Stimulated activated memory B cell treated with anti-CD40 and anti-IgM and Interleukin-4, amounts not matched to agents 10 μg/mL and 1 μg/mL and 100 μg/mL, for 72 hours (primary cell): Measurements from ENCODE around the gene ZNF670.

Experiments
- ATAC-seq: fragments of 150-1000 bp; cut with Tn5 transposase; 2 replicates; pipeline ENCODE4 v1.10.0; 2021
- H3K27ac Mint-ChIP-seq: one replicate; pipeline ENCODE4 v1.8.0; 2022; ENCODE audit warnings: mild to moderate bottlenecking, mixed read lengths
- H3K27me3 Mint-ChIP-seq: one replicate; pipeline ENCODE4 v1.8.0; 2022; ENCODE audit warnings: mixed read lengths
- H3K36me3 Mint-ChIP-seq: one replicate; pipeline ENCODE4 v1.8.0; 2022; ENCODE audit warnings: mixed read lengths
- H3K4me1 Mint-ChIP-seq: one replicate; pipeline ENCODE4 v1.8.0; 2022; ENCODE audit warnings: mixed read lengths
- H3K4me3 Mint-ChIP-seq: one replicate; pipeline ENCODE4 v1.8.0; 2022; ENCODE audit warnings: mild to moderate bottlenecking, moderate library complexity, mixed read lengths
- H3K9me3 Mint-ChIP-seq: one replicate; pipeline ENCODE4 v1.8.0; 2022; ENCODE audit warnings: mixed read lengths

The ZNF670 gene

GRCh38 chr1:247088967-247089366 lies 10.4 kb upstream of the ZNF670 start:
- H3K9me3 Mint-ChIP-seq: peaks cover 4% of the 10 kb centered on the region
- H3K4me1 Mint-ChIP-seq: no peaks in the 10 kb centered on the region
- peaks cover 12% of the 10 kb centered on the region for H3K27me3 Mint-ChIP-seq
- no peaks in the 10 kb centered on the region for H3K36me3 Mint-ChIP-seq
- H3K27ac Mint-ChIP-seq: no peak overlapping the region
- no peak for ATAC-seq
- H3K4me3 Mint-ChIP-seq: no peak overlapping the region

GRCh38 chr1:247087256-247087655 lies 8.6 kb upstream of the ZNF670 start:
- H3K4me3 Mint-ChIP-seq: no peak overlapping the region
- ATAC-seq: no peak
- H3K27ac Mint-ChIP-seq: no peak overlapping the region

GRCh38 chr1:247085310-247085709 lies 6.7 kb upstream of the ZNF670 start:
- H3K27me3 Mint-ChIP-seq: peaks cover 12% of the 10 kb centered on the region
- no peak for ATAC-seq
- H3K4me1 Mint-ChIP-seq: no peaks in the 10 kb centered on the region
- no peaks in the 10 kb centered on the region for H3K36me3 Mint-ChIP-seq
- peaks cover 4% of the 10 kb centered on the region for H3K9me3 Mint-ChIP-seq
- no peak overlapping the region for H3K27ac Mint-ChIP-seq
- H3K4me3 Mint-ChIP-seq: no peak overlapping the region

More at GRCh38 chr1:247087256-247087655, 8.6 kb upstream of the ZNF670 start:
- H3K9me3 Mint-ChIP-seq: peaks cover 4% of the 10 kb centered on the region
- H3K36me3 Mint-ChIP-seq: no peaks in the 10 kb centered on the region
- no peaks in the 10 kb centered on the region for H3K4me1 Mint-ChIP-seq
- H3K27me3 Mint-ChIP-seq: peaks cover 12% of the 10 kb centered on the region

- ATAC-seq: no peak
- Mint-ChIP-seq H3K9me3 (peaks cover 4% of the 10 kb centered on the region), H3K27ac (no peak overlapping the region), H3K36me3 (no peaks in the 10 kb centered on the region), H3K4me1 (no peaks in the 10 kb centered on the region), H3K4me3 (no peak overlapping the region), H3K27me3 (peaks cover 12% of the 10 kb centered on the region)
These were observed 6.2 kb upstream of the ZNF670 start for GRCh38 chr1:247084771-247085170.

- Mint-ChIP-seq H3K4me1 (peaks cover 27% of the 10 kb centered on the region), H3K4me3 (peak overlapping the region; percentile 96), H3K27ac (peak overlapping the region; percentile 95), H3K27me3 (no peaks in the 10 kb centered on the region), H3K9me3 (peaks cover 3% of the 10 kb centered on the region), H3K36me3 (peaks cover 10% of the 10 kb centered on the region)
- no peak for ATAC-seq
These were observed 697 bp upstream of the ZNF670 start for GRCh38 chr1:247079141-247079874.

GRCh38 chr1:247077876-247078257 lies 744 bp downstream of the ZNF670 start:
- peaks cover 6% of the 10 kb centered on the region for H3K9me3 Mint-ChIP-seq
- peak overlapping the region; percentile 95 for H3K27ac Mint-ChIP-seq
- peak; percentile 29 for ATAC-seq

DNA sequence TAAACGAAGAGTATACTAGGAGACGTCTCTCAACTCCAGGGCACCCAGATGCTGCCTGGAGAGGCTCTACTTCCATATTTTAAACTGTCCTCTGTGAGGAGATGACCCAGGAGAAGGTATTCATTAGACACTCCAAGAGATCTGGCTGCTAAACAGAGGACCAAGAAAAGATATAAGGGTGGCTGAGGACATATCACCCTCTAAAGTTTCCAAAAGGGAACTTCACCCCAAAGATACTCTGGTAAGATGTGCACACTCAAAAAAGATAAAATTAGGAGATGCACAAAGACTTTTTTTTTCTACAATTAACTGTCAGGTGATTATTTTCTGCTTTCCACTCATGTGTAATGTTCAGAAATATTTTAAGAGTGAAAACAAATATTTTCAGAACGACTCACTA lies 1.4 kb downstream of the ZNF670 start:
- Mint-ChIP-seq H3K27me3 (no peaks in the 10 kb centered on the region), H3K4me1 (peaks cover 37% of the 10 kb centered on the region), H3K27ac (peak overlapping the region; percentile 95), H3K36me3 (peaks cover 20% of the 10 kb centered on the region), H3K4me3 (peak overlapping the region; percentile 96), H3K9me3 (peaks cover 6% of the 10 kb centered on the region)
- no peak for ATAC-seq

More at GRCh38 chr1:247077876-247078257, 744 bp downstream of the ZNF670 start:
- peak overlapping the region; percentile 96 for H3K4me3 Mint-ChIP-seq
- peaks cover 37% of the 10 kb centered on the region for H3K4me1 Mint-ChIP-seq
- peaks cover 20% of the 10 kb centered on the region for H3K36me3 Mint-ChIP-seq
- H3K27me3 Mint-ChIP-seq: no peaks in the 10 kb centered on the region

- H3K4me3 Mint-ChIP-seq: no peak overlapping the region
- H3K4me1 Mint-ChIP-seq: peaks cover 14% of the 10 kb centered on the region
- peaks cover 50% of the 10 kb centered on the region for H3K36me3 Mint-ChIP-seq
- H3K27ac Mint-ChIP-seq: no peak overlapping the region
- H3K9me3 Mint-ChIP-seq: peaks cover 24% of the 10 kb centered on the region
- ATAC-seq: no peak
- H3K27me3 Mint-ChIP-seq: no peaks in the 10 kb centered on the region
These were observed 8.0 kb downstream of the ZNF670 start for GRCh38 chr1:247070645-247071044.

GRCh38 chr1:247064304-247064703 lies 14.3 kb downstream of the ZNF670 start:
- Mint-ChIP-seq H3K27me3 (no peaks in the 10 kb centered on the region), H3K4me1 (peaks cover 9% of the 10 kb centered on the region), H3K9me3 (peaks cover 19% of the 10 kb centered on the region), H3K27ac (no peak overlapping the region), H3K4me3 (no peak overlapping the region), H3K36me3 (peaks cover 63% of the 10 kb centered on the region)
- ATAC-seq: no peak

GRCh38 chr1:247060771-247061170 lies 17.8 kb downstream of the ZNF670 start:
- no peak for ATAC-seq
- Mint-ChIP-seq H3K36me3 (peaks cover 76% of the 10 kb centered on the region), H3K9me3 (peaks cover 32% of the 10 kb centered on the region), H3K4me1 (peaks cover 21% of the 10 kb centered on the region), H3K27me3 (no peaks in the 10 kb centered on the region), H3K27ac (no peak overlapping the region), H3K4me3 (no peak overlapping the region)

- H3K27me3 Mint-ChIP-seq: no peaks in the 10 kb centered on the region
- peaks cover 19% of the 10 kb centered on the region for H3K4me1 Mint-ChIP-seq
- H3K4me3 Mint-ChIP-seq: no peak overlapping the region
- H3K36me3 Mint-ChIP-seq: peaks cover 75% of the 10 kb centered on the region
- ATAC-seq: no peak
- no peak overlapping the region for H3K27ac Mint-ChIP-seq
- peaks cover 42% of the 10 kb centered on the region for H3K9me3 Mint-ChIP-seq
These were observed 22.5 kb downstream of the ZNF670 start for GRCh38 chr1:247056071-247056470.

DNA sequence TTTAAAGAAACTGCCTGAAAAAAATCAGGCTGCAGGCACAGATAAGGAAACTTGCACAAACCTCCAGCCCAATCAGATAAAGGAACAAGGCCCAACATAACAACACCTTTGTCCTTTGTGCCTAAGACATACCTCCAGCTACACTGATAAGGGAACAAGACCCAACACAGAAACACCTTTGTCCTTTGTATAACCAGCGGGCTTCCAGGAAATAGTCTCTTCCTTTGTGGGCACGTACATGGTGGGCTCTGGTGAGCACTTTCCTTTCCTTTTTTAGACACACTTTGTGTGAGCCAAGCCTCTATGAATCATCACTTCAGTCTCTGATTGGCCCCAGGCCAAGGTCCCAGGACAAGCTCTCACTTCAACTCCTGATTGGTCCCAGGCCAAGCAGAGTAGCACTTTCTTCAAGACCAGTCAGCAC lies 23.6 kb downstream of the ZNF670 start:
- Mint-ChIP-seq H3K4me1 (peaks cover 19% of the 10 kb centered on the region), H3K36me3 (peaks cover 71% of the 10 kb centered on the region), H3K4me3 (no peak overlapping the region), H3K27ac (no peak overlapping the region), H3K9me3 (peaks cover 42% of the 10 kb centered on the region), H3K27me3 (no peaks in the 10 kb centered on the region)
- no peak for ATAC-seq

DNA sequence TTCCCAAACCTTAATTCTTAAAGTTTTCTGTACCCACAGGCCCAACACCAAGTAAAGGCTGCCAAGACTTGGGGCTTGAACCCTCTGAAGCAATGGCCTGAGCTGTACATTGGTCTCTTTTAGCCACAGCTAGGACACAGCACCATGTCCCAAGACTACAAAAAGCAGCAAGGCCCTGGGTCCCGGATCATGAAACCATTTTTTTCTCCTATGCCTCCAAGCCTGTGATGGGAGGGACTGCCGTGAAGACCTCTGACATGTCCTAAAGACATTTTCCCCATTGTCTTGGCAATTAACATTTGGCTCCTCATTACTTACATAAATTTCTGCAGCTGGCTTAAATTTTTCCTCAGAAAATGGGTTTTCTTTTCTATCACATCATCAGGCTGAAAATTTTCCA lies 30.9 kb downstream of the ZNF670 start:
- Mint-ChIP-seq H3K27me3 (no peaks in the 10 kb centered on the region), H3K9me3 (peaks cover 37% of the 10 kb centered on the region), H3K4me3 (no peak overlapping the region), H3K4me1 (no peaks in the 10 kb centered on the region), H3K36me3 (peaks cover 70% of the 10 kb centered on the region), H3K27ac (no peak overlapping the region)
- no peak for ATAC-seq

DNA sequence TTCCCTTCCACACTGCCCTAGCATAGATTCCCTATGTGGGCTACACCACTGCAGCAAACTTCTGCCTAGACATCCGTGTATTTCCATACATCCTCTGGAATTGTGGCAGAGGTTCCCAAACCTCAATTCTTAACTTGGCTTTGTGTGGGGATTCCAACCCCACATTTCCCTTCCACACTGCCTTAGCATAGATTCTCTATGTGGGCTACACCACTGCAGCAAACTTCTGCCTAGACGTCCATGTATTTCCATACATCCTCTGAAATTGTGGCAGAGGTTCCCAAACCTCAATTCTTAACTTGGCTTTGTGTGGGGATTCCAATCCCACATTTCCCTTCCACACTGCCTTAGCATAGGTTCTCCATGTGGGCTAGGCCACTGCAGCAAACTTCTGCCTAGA lies 31.4 kb downstream of the ZNF670 start:
- peaks cover 39% of the 10 kb centered on the region for H3K9me3 Mint-ChIP-seq

GRCh38 chr1:247043406-247043805 lies 35.2 kb downstream of the ZNF670 start:
- ATAC-seq: no peak
- H3K36me3 Mint-ChIP-seq: peaks cover 76% of the 10 kb centered on the region
- H3K4me3 Mint-ChIP-seq: no peak overlapping the region
- no peaks in the 10 kb centered on the region for H3K4me1 Mint-ChIP-seq
- no peaks in the 10 kb centered on the region for H3K27me3 Mint-ChIP-seq
- H3K9me3 Mint-ChIP-seq: peaks cover 31% of the 10 kb centered on the region
- H3K27ac Mint-ChIP-seq: no peak overlapping the region

More for the DNA sequence above, 31.4 kb downstream of the ZNF670 start:
- H3K4me1 Mint-ChIP-seq: no peaks in the 10 kb centered on the region
- no peak for ATAC-seq
- H3K27me3 Mint-ChIP-seq: no peaks in the 10 kb centered on the region
- no peak overlapping the region for H3K27ac Mint-ChIP-seq
- H3K36me3 Mint-ChIP-seq: peaks cover 70% of the 10 kb centered on the region
- no peak overlapping the region for H3K4me3 Mint-ChIP-seq
